A549 (cell line): ENCODE measurements around the gene PSMC4.

Source experiments
- CHD2 ChIP-seq: fragments of 150-350 bp; IDR thresholded peaks from 2 replicates; pipeline ENCODE4 v1.6.1; 2014; ENCODE audit warnings: low read length; ENCODE audit not compliant: partially characterized antibody
- NFE2L2 ChIP-seq: fragments of 150-350 bp; conservative IDR thresholded peaks from 2 replicates; pipeline ENCODE4 v1.6.1; 2014; ENCODE audit warnings: low read length
- POLR2A ChIP-seq: IDR thresholded peaks from 2 replicates; pipeline ENCODE4 v1.6.1; 2012; ENCODE audit warnings: mild to moderate bottlenecking, low read length
- RAD21 ChIP-seq, 2 experiments: fragments of >200 bp in 1 of 2; sonication (Bioruptor Twin) in 1 of 2; formaldehyde crosslinking in 1 of 2; IDR thresholded peaks in 1 of 2; conservative IDR thresholded peaks in 1 of 2; 2 replicates in 1 of 2; 3 replicates in 1 of 2; pipeline ENCODE4 v1.6.1; 2012 to 2018; ENCODE audit warnings: inconsistent platforms in 1 of 2
- ZC3H11A ChIP-seq: fragments of 450-650 bp; IDR thresholded peaks from 2 replicates; pipeline ENCODE4 v1.6.1; 2014; ENCODE audit warnings: antibody characterized with exemption, mild to moderate bottlenecking
- ZNF302 ChIP-seq: fragments of 250-450 bp; sonication (Bioruptor Pico); IDR thresholded peaks from 2 replicates; pipeline ENCODE4 v1.9.0; 2021; ENCODE audit warnings: inconsistent platforms, mild to moderate bottlenecking, moderate library complexity
- TF ChIP-seq, protein P1 (sequence below): fragments of >200 bp; sonication (Bioruptor Twin); formaldehyde crosslinking; IDR thresholded peaks from 3 replicates; pipeline ENCODE4 v1.5.1; 2016
- TF ChIP-seq, protein P2 (sequence below): fragments of 200-600 bp; sonication (generic); IDR thresholded peaks from 2 replicates; pipeline ENCODE4 v1.6.1; 2016; ENCODE audit warnings: antibody characterized with exemption, mild to moderate bottlenecking, moderate library complexity

GRCh38 chr19:40006273-40006691 is 35.3 kb downstream of the PSMC4 start:
- TF ChIP-seq, protein P1, sequence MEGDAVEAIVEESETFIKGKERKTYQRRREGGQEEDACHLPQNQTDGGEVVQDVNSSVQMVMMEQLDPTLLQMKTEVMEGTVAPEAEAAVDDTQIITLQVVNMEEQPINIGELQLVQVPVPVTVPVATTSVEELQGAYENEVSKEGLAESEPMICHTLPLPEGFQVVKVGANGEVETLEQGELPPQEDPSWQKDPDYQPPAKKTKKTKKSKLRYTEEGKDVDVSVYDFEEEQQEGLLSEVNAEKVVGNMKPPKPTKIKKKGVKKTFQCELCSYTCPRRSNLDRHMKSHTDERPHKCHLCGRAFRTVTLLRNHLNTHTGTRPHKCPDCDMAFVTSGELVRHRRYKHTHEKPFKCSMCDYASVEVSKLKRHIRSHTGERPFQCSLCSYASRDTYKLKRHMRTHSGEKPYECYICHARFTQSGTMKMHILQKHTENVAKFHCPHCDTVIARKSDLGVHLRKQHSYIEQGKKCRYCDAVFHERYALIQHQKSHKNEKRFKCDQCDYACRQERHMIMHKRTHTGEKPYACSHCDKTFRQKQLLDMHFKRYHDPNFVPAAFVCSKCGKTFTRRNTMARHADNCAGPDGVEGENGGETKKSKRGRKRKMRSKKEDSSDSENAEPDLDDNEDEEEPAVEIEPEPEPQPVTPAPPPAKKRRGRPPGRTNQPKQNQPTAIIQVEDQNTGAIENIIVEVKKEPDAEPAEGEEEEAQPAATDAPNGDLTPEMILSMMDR, result no peak
- no peak for TF ChIP-seq ZC3H11A
- no peak for TF ChIP-seq NFE2L2
- TF ChIP-seq RAD21 (conservative IDR thresholded peaks at IDR 0.05 in 1 of 2, IDR thresholded peaks at IDR 0.05 in 1 of 2), result no peak
- TF ChIP-seq, protein P2, sequence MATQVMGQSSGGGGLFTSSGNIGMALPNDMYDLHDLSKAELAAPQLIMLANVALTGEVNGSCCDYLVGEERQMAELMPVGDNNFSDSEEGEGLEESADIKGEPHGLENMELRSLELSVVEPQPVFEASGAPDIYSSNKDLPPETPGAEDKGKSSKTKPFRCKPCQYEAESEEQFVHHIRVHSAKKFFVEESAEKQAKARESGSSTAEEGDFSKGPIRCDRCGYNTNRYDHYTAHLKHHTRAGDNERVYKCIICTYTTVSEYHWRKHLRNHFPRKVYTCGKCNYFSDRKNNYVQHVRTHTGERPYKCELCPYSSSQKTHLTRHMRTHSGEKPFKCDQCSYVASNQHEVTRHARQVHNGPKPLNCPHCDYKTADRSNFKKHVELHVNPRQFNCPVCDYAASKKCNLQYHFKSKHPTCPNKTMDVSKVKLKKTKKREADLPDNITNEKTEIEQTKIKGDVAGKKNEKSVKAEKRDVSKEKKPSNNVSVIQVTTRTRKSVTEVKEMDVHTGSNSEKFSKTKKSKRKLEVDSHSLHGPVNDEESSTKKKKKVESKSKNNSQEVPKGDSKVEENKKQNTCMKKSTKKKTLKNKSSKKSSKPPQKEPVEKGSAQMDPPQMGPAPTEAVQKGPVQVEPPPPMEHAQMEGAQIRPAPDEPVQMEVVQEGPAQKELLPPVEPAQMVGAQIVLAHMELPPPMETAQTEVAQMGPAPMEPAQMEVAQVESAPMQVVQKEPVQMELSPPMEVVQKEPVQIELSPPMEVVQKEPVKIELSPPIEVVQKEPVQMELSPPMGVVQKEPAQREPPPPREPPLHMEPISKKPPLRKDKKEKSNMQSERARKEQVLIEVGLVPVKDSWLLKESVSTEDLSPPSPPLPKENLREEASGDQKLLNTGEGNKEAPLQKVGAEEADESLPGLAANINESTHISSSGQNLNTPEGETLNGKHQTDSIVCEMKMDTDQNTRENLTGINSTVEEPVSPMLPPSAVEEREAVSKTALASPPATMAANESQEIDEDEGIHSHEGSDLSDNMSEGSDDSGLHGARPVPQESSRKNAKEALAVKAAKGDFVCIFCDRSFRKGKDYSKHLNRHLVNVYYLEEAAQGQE, result no peak
- no peak for TF ChIP-seq CHD2
- TF ChIP-seq POLR2A, result no peak
- TF ChIP-seq ZNF302, result no peak
